HEK293 (cell line): ENCODE data around the gene SS18L1.
A peak's percentile ranks its signal among the peaks of the same experiment; 100 is the strongest.

Source experiments
- CTCF ChIA-PET: fragments of 350-600 bp; formaldehyde crosslinking; extraction: SDS; loops from one replicate; lab custom pipeline; 2021; ENCODE audit warnings: antibody characterized with exemption; lab: Yijun Ruan, JAX
- POLR2A ChIA-PET: fragments of 300-600 bp; formaldehyde crosslinking; extraction: SDS; loops from one replicate; lab custom pipeline; 2020; ENCODE audit warnings: antibody characterized with exemption, inconsistent platforms; lab: Yijun Ruan, JAX
- H3K27ac ChIP-seq: fragments of 200-500 bp; sonication (Bioruptor generic); 2 replicates; pipeline ENCODE4 v1.5.1; 2014; ENCODE audit warnings: low read depth, low read length, control low read depth, inconsistent platforms; ENCODE audit errors: extremely low read depth
- H3K36me3 ChIP-seq, 2 experiments: fragments of 200-500 bp in 1 of 2; sonication (Bioruptor generic) in 1 of 2; 1 replicate in 1 of 2; 2 replicates in 1 of 2; pipeline ENCODE4 v1.5.1; 2014 to 2017; ENCODE audit warnings: inconsistent platforms in 2 of 2, low read length in 2 of 2; ENCODE audit not compliant: control insufficient read depth in 2 of 2, insufficient read depth in 1 of 2
- H3K4me1 ChIP-seq: fragments of 200-500 bp; sonication (Bioruptor generic); 2 replicates; pipeline ENCODE4 v1.5.1; 2014; ENCODE audit warnings: mild to moderate bottlenecking, low read length, inconsistent platforms; ENCODE audit not compliant: control insufficient read depth, insufficient read depth
- H3K4me3 ChIP-seq: 2 replicates; pipeline ENCODE4 v1.5.1; 2011; ENCODE audit warnings: low read depth, mild to moderate bottlenecking, control low read depth, low read length, moderate library complexity
- H3K9me3 ChIP-seq: fragments of 200-500 bp; sonication (Bioruptor generic); 2 replicates; pipeline ENCODE4 v1.5.1; 2014; ENCODE audit warnings: low read depth, low read length, inconsistent platforms; ENCODE audit not compliant: control insufficient read depth, insufficient read depth
- GLIS1 ChIP-seq: fragments of 450-650 bp; formaldehyde crosslinking; IDR thresholded peaks from 2 replicates; pipeline ENCODE4 v1.5.1; 2016; ENCODE audit warnings: missing biosample characterization, missing genetic modification characterization
- HOXC10 ChIP-seq: sonication (generic); formaldehyde crosslinking; IDR thresholded peaks from 2 replicates; pipeline ENCODE4 v1.8.1; 2023; ENCODE audit warnings: mild to moderate bottlenecking, missing genetic modification reagents
- KLF7 ChIP-seq: fragments of 450-650 bp; formaldehyde crosslinking; IDR thresholded peaks from 2 replicates; pipeline ENCODE4 v1.5.1; 2016; ENCODE audit warnings: missing biosample characterization, missing genetic modification characterization, borderline replicate concordance
- OSR2 ChIP-seq: fragments of 450-650 bp; formaldehyde crosslinking; IDR thresholded peaks from 2 replicates; pipeline ENCODE4 v1.5.1; 2016; ENCODE audit warnings: missing biosample characterization, missing genetic modification characterization
- SCRT2 ChIP-seq: fragments of 450-650 bp; formaldehyde crosslinking; IDR thresholded peaks from 2 replicates; pipeline ENCODE4 v1.5.1; 2016; ENCODE audit warnings: missing biosample characterization, missing genetic modification characterization
- SETDB1 ChIP-seq: IDR thresholded peaks from one replicate; pipeline ENCODE4 v1.6.1; 2017; ENCODE audit warnings: mild to moderate bottlenecking, low read length, moderate library complexity, mixed read lengths; ENCODE audit not compliant: insufficient read length
- SP7 ChIP-seq: fragments of 450-650 bp; formaldehyde crosslinking; IDR thresholded peaks from 2 replicates; pipeline ENCODE4 v1.5.1; 2016; ENCODE audit warnings: missing biosample characterization, missing genetic modification characterization
- TRIM28 ChIP-seq: IDR thresholded peaks from 2 replicates; pipeline ENCODE4 v1.6.1; 2011; ENCODE audit warnings: low read length, control low read depth, borderline replicate concordance
- ZNF121 ChIP-seq: fragments of 450-650 bp; formaldehyde crosslinking; IDR thresholded peaks from 2 replicates; pipeline ENCODE4 v1.5.1; 2016; ENCODE audit warnings: missing biosample characterization, missing genetic modification characterization
- ZNF133 ChIP-seq: fragments of 450-650 bp; formaldehyde crosslinking; IDR thresholded peaks from 2 replicates; pipeline ENCODE4 v1.5.1; 2016; ENCODE audit warnings: missing biosample characterization, missing genetic modification characterization
- ZNF302 ChIP-seq: fragments of 450-650 bp; formaldehyde crosslinking; IDR thresholded peaks from 2 replicates; pipeline ENCODE4 v1.5.1; 2016; ENCODE audit warnings: missing biosample characterization, missing genetic modification characterization, low read depth
- ZNF354C ChIP-seq: fragments of 450-650 bp; formaldehyde crosslinking; IDR thresholded peaks from 2 replicates; pipeline ENCODE4 v1.5.1; 2016; ENCODE audit warnings: missing biosample characterization, missing genetic modification characterization, low read depth, borderline replicate concordance
- ZNF433 ChIP-seq: fragments of 450-650 bp; formaldehyde crosslinking; IDR thresholded peaks from 2 replicates; pipeline ENCODE4 v1.5.1; 2016; ENCODE audit warnings: missing biosample characterization, missing genetic modification characterization, low read depth
- ZNF521 ChIP-seq: fragments of 450-650 bp; formaldehyde crosslinking; IDR thresholded peaks from 2 replicates; pipeline ENCODE4 v1.5.1; 2017; ENCODE audit warnings: missing biosample characterization, mild to moderate bottlenecking, missing genetic modification characterization
- ZNF660 ChIP-seq: fragments of 450-650 bp; IDR thresholded peaks from 2 replicates; pipeline ENCODE4 v1.5.1; 2018; ENCODE audit warnings: missing biosample characterization, mild to moderate bottlenecking, missing genetic modification characterization
- ZNF701 ChIP-seq: fragments of 450-650 bp; formaldehyde crosslinking; IDR thresholded peaks from 2 replicates; pipeline ENCODE4 v1.5.1; 2016; ENCODE audit warnings: missing biosample characterization, missing genetic modification characterization
- ZNF707 ChIP-seq: fragments of 450-650 bp; formaldehyde crosslinking; IDR thresholded peaks from 2 replicates; pipeline ENCODE4 v1.5.1; 2016; ENCODE audit warnings: missing biosample characterization, missing genetic modification characterization
- ZNF76 ChIP-seq: fragments of 450-650 bp; formaldehyde crosslinking; IDR thresholded peaks from 2 replicates; pipeline ENCODE4; 2016; ENCODE audit warnings: low read depth, missing biosample characterization, missing genetic modification characterization, borderline replicate concordance
- ZNF777 ChIP-seq: fragments of 450-650 bp; formaldehyde crosslinking; IDR thresholded peaks from 2 replicates; pipeline ENCODE4 v1.5.1; 2017; ENCODE audit warnings: missing biosample characterization, missing genetic modification characterization, borderline replicate concordance
- ZNF843 ChIP-seq: fragments of 450-650 bp; formaldehyde crosslinking; IDR thresholded peaks from 2 replicates; pipeline ENCODE4 v1.5.1; 2016; ENCODE audit warnings: missing biosample characterization, missing genetic modification characterization
- ZSCAN23 ChIP-seq: fragments of 450-650 bp; formaldehyde crosslinking; IDR thresholded peaks from 2 replicates; pipeline ENCODE4 v1.5.1; 2016; ENCODE audit warnings: missing biosample characterization, missing genetic modification characterization
- TF ChIP-seq, protein P1 (sequence below): fragments of 450-650 bp; formaldehyde crosslinking; IDR thresholded peaks from 2 replicates; pipeline ENCODE4 v1.5.1; 2016; ENCODE audit warnings: missing biosample characterization, missing genetic modification characterization
- TF ChIP-seq, protein P2 (sequence below): fragments of 450-650 bp; formaldehyde crosslinking; IDR thresholded peaks from 2 replicates; pipeline ENCODE4 v1.5.1; 2016; ENCODE audit warnings: missing biosample characterization, missing genetic modification characterization
- TF ChIP-seq, protein P3 (sequence below): fragments of 450-650 bp; formaldehyde crosslinking; optimal IDR thresholded peaks from 2 replicates; pipeline ENCODE3; 2016; ENCODE audit warnings: missing biosample characterization, mild to moderate bottlenecking, missing genetic modification characterization

SS18L1 gene

GRCh38 chr20:62177307-62177706, 33.7 kb downstream of the SS18L1 start (continued):
- TF ChIP-seq, protein P1, sequence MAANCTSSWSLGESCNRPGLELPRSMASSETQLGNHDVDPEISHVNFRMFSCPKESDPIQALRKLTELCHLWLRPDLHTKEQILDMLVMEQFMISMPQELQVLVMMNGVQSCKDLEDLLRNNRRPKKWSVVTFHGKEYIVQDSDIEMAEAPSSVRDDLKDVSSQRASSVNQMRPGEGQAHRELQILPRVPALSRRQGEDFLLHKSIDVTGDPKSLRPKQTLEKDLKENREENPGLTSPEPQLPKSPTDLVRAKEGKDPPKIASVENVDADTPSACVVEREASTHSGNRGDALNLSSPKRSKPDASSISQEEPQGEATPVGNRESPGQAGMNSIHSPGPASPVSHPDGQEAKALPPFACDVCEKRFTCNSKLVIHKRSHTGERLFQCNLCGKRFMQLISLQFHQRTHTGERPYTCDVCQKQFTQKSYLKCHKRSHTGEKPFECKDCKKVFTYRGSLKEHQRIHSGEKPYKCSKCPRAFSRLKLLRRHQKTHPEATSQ, result no peak
- TF ChIP-seq ZNF354C (tag by site-specific recombination), result no peak
- TF ChIP-seq, protein P2, sequence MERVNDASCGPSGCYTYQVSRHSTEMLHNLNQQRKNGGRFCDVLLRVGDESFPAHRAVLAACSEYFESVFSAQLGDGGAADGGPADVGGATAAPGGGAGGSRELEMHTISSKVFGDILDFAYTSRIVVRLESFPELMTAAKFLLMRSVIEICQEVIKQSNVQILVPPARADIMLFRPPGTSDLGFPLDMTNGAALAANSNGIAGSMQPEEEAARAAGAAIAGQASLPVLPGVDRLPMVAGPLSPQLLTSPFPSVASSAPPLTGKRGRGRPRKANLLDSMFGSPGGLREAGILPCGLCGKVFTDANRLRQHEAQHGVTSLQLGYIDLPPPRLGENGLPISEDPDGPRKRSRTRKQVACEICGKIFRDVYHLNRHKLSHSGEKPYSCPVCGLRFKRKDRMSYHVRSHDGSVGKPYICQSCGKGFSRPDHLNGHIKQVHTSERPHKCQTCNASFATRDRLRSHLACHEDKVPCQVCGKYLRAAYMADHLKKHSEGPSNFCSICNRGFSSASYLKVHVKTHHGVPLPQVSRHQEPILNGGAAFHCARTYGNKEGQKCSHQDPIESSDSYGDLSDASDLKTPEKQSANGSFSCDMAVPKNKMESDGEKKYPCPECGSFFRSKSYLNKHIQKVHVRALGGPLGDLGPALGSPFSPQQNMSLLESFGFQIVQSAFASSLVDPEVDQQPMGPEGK, result no peak

- H3K36me3 ChIP-seq, result peaks cover 0 to 28% of the 10 kb centered on the region in 2 experiments; a peak in 2 of 3 replicates
- no peaks in the 10 kb centered on the region for H3K4me1 ChIP-seq
- no peak overlapping the region for H3K4me3 ChIP-seq
- no peak overlapping the region for H3K27ac ChIP-seq
- ChIA-PET CTCF (interaction anchor here (0.6 kb wide), 1 partner anchor 12 kb away, joined by 3 read pairs; no protein-coding TSS in a partner anchor), POLR2A (no interaction called here)
- H3K9me3 ChIP-seq, result no peaks in the 10 kb centered on the region
- TF ChIP-seq ZNF433 (tag by site-specific recombination) (no peak), ZNF121 (tag by site-specific recombination) (peak; percentile 85)
These were observed 35.0 kb downstream of the SS18L1 start for GRCh38 chr20:62178316-62179161.

GRCh38 chr20:62179162-62179504, 35.6 kb downstream of the SS18L1 start:
- POLR2A ChIA-PET, result no interaction called here
- Histone ChIP-seq H3K9me3 (no peaks in the 10 kb centered on the region), H3K4me1 (no peaks in the 10 kb centered on the region), H3K4me3 (no peak overlapping the region), H3K27ac (no peak overlapping the region), H3K36me3 (peaks cover 0 to 25% of the 10 kb centered on the region in 2 experiments; a peak in 2 of 3 replicates)
- CTCF ChIA-PET, result no interaction called here
- no peak for TF ChIP-seq ZNF302 (tag by site-specific recombination)
- no peak for TF ChIP-seq HOXC10
- TF ChIP-seq SETDB1, result no peak
- TF ChIP-seq TRIM28, result no peak
- TF ChIP-seq ZNF660 (tag by site-specific recombination), result no peak
- no peak for TF ChIP-seq ZNF521 (tag by site-specific recombination)
- no peak for TF ChIP-seq SP7 (tag by site-specific recombination)
- TF ChIP-seq, protein P3, sequence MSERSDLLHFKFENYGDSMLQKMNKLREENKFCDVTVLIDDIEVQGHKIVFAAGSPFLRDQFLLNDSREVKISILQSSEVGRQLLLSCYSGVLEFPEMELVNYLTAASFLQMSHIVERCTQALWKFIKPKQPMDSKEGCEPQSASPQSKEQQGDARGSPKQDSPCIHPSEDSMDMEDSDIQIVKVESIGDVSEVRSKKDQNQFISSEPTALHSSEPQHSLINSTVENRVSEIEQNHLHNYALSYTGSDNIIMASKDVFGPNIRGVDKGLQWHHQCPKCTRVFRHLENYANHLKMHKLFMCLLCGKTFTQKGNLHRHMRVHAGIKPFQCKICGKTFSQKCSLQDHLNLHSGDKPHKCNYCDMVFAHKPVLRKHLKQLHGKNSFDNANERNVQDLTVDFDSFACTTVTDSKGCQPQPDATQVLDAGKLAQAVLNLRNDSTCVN (tag by site-specific recombination), result no peak
- TF ChIP-seq ZSCAN23 (tag by site-specific recombination), result no peak
- no peak for TF ChIP-seq ZNF707 (tag by site-specific recombination)
- no peak for TF ChIP-seq OSR2
- TF ChIP-seq SCRT2 (tag by site-specific recombination), result no peak
- no peak for TF ChIP-seq KLF7
- TF ChIP-seq GLIS1 (tag by site-specific recombination), result no peak
- TF ChIP-seq ZNF843, result no peak
- no peak for TF ChIP-seq ZNF777 (tag by site-specific recombination)
- no peak for TF ChIP-seq ZNF701 (tag by site-specific recombination)
- no peak for TF ChIP-seq ZNF76 (tag by site-specific recombination)
- TF ChIP-seq ZNF133 (tag by site-specific recombination), result no peak
